ENCODE measurements around the gene CHFR.
"Not testable (repeated sequence)": the region's sequence is repeated elsewhere in the genome, so short reads cannot be mapped to it uniquely, and the experiment has no call there.

Gene CHFR

GRCh38 chr12:132887513-132888351, at the start of gene CHFR:
Gene CHFR (minus strand): TSS chr12:132887605. CDS start chr12:132887328, 277 bp downstream.
- peak; percentile 98 for DNase-seq

- not testable (repeated sequence) for DNase-seq
These were observed 49.5 kb upstream of the CHFR start for GRCh38 chr12:132936921-132937320.

GRCh38 chr12:132936163-132936562, 48.8 kb upstream of the CHFR start:
- DNase-seq: no peak

- DNase-seq: no peak
These were observed 39.0 kb upstream of the CHFR start for GRCh38 chr12:132926415-132926833.

- DNase-seq: no peak
These were observed 38.4 kb upstream of the CHFR start for GRCh38 chr12:132925597-132926414.

GRCh38 chr12:132924356-132924755, 37.0 kb upstream of the CHFR start:
- no peak for DNase-seq

- no peak for DNase-seq
These were observed 36.0 kb upstream of the CHFR start for GRCh38 chr12:132923356-132923909.

GRCh38 chr12:132922676-132923075, 35.3 kb upstream of the CHFR start:
- no peak for DNase-seq

GRCh38 chr12:132921685-132922084, 34.3 kb upstream of the CHFR start:
- DNase-seq: no peak

- no peak for DNase-seq
These were observed 31.3 kb upstream of the CHFR start for GRCh38 chr12:132918680-132919079.

- no peak for DNase-seq
These were observed 21.6 kb upstream of the CHFR start for GRCh38 chr12:132909030-132909368.

- peak; percentile 99 for DNase-seq
These were observed 21.0 kb upstream of the CHFR start for GRCh38 chr12:132908145-132909029.

GRCh38 chr12:132907789-132908144, 20.4 kb upstream of the CHFR start:
- not testable (repeated sequence) for DNase-seq

GRCh38 chr12:132907216-132907615, 19.8 kb upstream of the CHFR start:
- no peak for DNase-seq

GRCh38 chr12:132904718-132905328, 17.4 kb upstream of the CHFR start:
- no peak for DNase-seq

GRCh38 chr12:132899033-132899432, 11.6 kb upstream of the CHFR start:
- DNase-seq: no peak

GRCh38 chr12:132888852-132889251, 1.4 kb upstream of the CHFR start:
- no peak for DNase-seq

- DNase-seq: peak; percentile 35
These were observed 602 bp downstream of the CHFR start for GRCh38 chr12:132886529-132887477.

- no peak for DNase-seq
These were observed 5.6 kb downstream of the CHFR start for GRCh38 chr12:132881818-132882217.

GRCh38 chr12:132874620-132875019, 12.8 kb downstream of the CHFR start:
- DNase-seq: not testable (repeated sequence)

- DNase-seq: no peak
These were observed 13.2 kb downstream of the CHFR start for GRCh38 chr12:132874175-132874574.

All from NCI-H345 (cell line).